KMS-11 (cell line): ENCODE data around the gene SLC25A39.
A peak's percentile ranks its signal among the peaks of the same experiment; 100 is the strongest.

Experiments used
- H2AFZ ChIP-seq: fragments of 200-600 bp; sonication (generic); 2 replicates; pipeline ENCODE4 v1.6.1; 2016; ENCODE audit warnings: antibody characterized with exemption, mixed run types, low read depth
- H3K27ac ChIP-seq: fragments of 200-600 bp; sonication (generic); 2 replicates; pipeline ENCODE4 v1.6.1; 2016; ENCODE audit warnings: mild to moderate bottlenecking, mixed run types
- H3K27me3 ChIP-seq: fragments of 200-600 bp; sonication (generic); 2 replicates; pipeline ENCODE4 v1.6.1; 2017; ENCODE audit warnings: mild to moderate bottlenecking, low read depth, mixed run types, moderate library complexity; ENCODE audit not compliant: insufficient read depth
- H3K36me3 ChIP-seq: fragments of 200-600 bp; sonication (generic); 2 replicates; pipeline ENCODE4 v1.6.1; 2017; ENCODE audit warnings: mild to moderate bottlenecking, mixed run types; ENCODE audit not compliant: insufficient read depth
- H3K4me1 ChIP-seq: fragments of 200-600 bp; sonication (generic); 2 replicates; pipeline ENCODE4 v1.6.1; 2016; ENCODE audit warnings: mild to moderate bottlenecking, low read depth, mixed run types; ENCODE audit not compliant: poor library complexity, severe bottlenecking
- H3K4me2 ChIP-seq: fragments of 200-600 bp; sonication (generic); 2 replicates; pipeline ENCODE4 v1.7.0; 2016; ENCODE audit warnings: mild to moderate bottlenecking, mixed run types
- H3K4me3 ChIP-seq: fragments of 200-600 bp; sonication (generic); IDR thresholded peaks from 2 replicates; pipeline ENCODE4 v1.6.1; 2017; ENCODE audit warnings: low read depth, low read length, mixed read lengths; ENCODE audit not compliant: insufficient read depth
- H3K79me2 ChIP-seq: fragments of 200-600 bp; sonication (generic); 2 replicates; pipeline ENCODE4 v1.6.1; 2016; ENCODE audit warnings: low read depth, mixed run types; ENCODE audit not compliant: insufficient read depth
- H3K9ac ChIP-seq: fragments of 200-600 bp; sonication (generic); 2 replicates; pipeline ENCODE4 v1.6.1; 2016; ENCODE audit warnings: mild to moderate bottlenecking, mixed run types
- H4K20me1 ChIP-seq: fragments of 200-600 bp; sonication (generic); 2 replicates; pipeline ENCODE4 v1.6.1; 2016; ENCODE audit warnings: mild to moderate bottlenecking, mixed run types; ENCODE audit not compliant: insufficient read depth
- TF ChIP-seq, protein P1 (sequence below): fragments of 200-600 bp; sonication (generic); conservative IDR thresholded peaks from 2 replicates; pipeline ENCODE4 v1.6.1; 2017; ENCODE audit warnings: low read depth, mild to moderate bottlenecking, antibody characterized with exemption, low read length, moderate library complexity, mixed read lengths

Gene SLC25A39

DNA sequence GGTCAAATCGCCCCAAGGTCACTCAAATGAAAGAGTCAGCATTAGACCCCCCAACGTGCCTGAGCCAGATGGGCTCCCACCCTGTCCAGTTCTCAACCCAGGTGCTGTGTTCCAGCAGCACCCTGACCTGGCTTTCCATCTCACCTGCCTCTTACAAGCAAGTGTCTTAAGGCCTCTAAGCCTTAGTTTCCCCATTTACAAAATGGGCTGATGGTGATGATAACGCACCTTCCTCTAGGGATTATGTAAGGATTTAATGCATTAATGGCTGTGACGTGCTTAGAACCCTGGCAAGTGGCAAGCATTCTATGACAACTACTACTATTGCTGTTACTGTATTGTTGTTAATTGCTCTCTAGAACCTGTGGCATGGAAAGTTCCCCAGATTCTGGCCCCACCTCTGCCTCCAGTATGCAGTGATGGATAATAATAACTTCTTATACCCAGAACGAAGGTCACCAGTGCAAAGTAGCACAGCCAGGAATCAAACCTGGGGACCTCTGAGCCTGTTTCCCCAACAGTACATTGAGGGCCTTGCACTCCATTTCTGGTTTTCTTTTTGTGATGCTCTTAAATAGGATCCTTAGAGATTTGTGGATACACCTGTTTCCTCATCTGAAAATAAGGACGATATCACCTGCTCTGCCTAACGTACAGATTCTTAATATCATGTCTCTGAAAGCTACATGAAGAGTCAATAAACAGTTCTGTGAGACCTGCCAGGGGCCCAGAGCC, 3.3 kb upstream of the SLC25A39 start:
- no peaks in the 10 kb centered on the region for H3K36me3 ChIP-seq
- H3K9ac ChIP-seq = no peak overlapping the region
- TF ChIP-seq, protein P1, sequence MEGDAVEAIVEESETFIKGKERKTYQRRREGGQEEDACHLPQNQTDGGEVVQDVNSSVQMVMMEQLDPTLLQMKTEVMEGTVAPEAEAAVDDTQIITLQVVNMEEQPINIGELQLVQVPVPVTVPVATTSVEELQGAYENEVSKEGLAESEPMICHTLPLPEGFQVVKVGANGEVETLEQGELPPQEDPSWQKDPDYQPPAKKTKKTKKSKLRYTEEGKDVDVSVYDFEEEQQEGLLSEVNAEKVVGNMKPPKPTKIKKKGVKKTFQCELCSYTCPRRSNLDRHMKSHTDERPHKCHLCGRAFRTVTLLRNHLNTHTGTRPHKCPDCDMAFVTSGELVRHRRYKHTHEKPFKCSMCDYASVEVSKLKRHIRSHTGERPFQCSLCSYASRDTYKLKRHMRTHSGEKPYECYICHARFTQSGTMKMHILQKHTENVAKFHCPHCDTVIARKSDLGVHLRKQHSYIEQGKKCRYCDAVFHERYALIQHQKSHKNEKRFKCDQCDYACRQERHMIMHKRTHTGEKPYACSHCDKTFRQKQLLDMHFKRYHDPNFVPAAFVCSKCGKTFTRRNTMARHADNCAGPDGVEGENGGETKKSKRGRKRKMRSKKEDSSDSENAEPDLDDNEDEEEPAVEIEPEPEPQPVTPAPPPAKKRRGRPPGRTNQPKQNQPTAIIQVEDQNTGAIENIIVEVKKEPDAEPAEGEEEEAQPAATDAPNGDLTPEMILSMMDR = no peak
- no peak overlapping the region for H3K4me2 ChIP-seq
- H3K27me3 ChIP-seq = no peaks in the 10 kb centered on the region
- no peak overlapping the region for H2AFZ ChIP-seq
- no peak overlapping the region for H3K4me3 ChIP-seq
- no peaks in the 10 kb centered on the region for H4K20me1 ChIP-seq
- H3K27ac ChIP-seq = no peak overlapping the region
- peaks cover 30% of the 10 kb centered on the region for H3K4me1 ChIP-seq
- H3K79me2 ChIP-seq = peaks cover 15% of the 10 kb centered on the region

DNA sequence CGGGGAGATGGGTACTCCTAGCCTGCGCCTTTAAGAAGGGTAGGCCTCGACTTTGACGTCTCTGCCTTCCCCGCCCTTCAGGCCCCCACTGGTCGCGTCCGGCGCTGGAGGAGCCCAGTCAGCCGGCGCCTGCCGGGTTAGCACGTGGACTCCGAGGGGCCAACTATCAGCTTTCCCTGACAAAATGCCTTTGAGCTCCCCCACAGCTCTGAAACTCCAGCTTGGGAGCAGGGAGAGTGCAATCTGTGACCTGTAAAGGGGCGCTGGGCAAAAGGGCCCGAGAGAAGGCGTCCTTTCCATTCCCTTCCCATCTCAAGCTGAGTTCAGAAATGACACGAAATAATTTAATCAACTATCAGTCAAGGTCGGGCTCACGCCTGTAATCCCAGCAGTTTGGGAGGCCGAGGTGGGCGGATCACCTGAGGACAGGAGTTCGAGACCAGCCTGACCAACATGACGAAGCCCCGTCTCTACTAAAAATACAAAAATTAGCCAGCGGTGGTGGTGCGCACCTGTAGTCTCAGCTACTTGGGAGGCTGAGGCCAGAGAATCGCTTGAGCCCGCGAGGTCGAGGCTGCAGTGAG, 2.3 kb upstream of the SLC25A39 start:
- no peak overlapping the region for H3K4me3 ChIP-seq
- H4K20me1 ChIP-seq = no peaks in the 10 kb centered on the region
- peaks cover 19% of the 10 kb centered on the region for H3K79me2 ChIP-seq
- no peaks in the 10 kb centered on the region for H3K27me3 ChIP-seq
- peak overlapping the region; percentile 7; the same call in 1 of the 2 replicates for H2AFZ ChIP-seq
- peak overlapping the region; percentile 36; the same call in 1 of the 2 replicates for H3K4me2 ChIP-seq
- TF ChIP-seq, protein P1 = no peak
- peaks cover 30% of the 10 kb centered on the region for H3K4me1 ChIP-seq
- H3K9ac ChIP-seq = peak overlapping the region; percentile 37; the same call in 1 of the 2 replicates
- H3K27ac ChIP-seq = peak overlapping the region; percentile 45; the same call in 1 of the 2 replicates
- H3K36me3 ChIP-seq = peaks cover 4% of the 10 kb centered on the region; the same call in 1 of the 2 replicates

DNA sequence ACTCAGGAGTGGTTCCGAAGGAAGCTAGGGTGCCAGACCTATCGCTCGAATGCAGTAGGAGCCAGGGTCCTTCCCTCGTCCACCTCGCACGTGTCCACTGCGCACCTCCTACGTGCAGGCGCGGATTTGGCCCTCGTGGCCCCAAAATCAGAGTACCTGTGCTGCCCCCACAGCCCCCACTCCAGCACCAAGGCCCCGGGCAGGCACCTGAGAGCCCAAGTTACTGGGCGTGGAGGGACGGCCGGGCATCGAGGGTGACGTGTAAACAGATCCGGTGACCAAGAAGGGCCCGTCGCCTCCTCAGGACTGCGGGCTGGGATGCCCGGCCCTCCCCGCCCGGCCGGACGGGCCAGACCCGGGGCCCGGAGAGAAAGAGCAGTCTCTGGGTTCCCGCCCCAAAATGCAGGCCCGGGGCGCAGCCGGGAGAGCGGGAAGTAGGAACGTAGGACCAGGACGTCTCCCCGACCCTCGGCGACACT, 492 bp downstream of the SLC25A39 start:
- Histone ChIP-seq H4K20me1 (no peaks in the 10 kb centered on the region), H2AFZ (peak overlapping the region; percentile 75), H3K4me3 (no peak overlapping the region), H3K36me3 (peaks cover 4% of the 10 kb centered on the region; the same call in 1 of the 2 replicates), H3K27me3 (no peaks in the 10 kb centered on the region), H3K79me2 (peaks cover 19% of the 10 kb centered on the region), H3K4me2 (peak overlapping the region; percentile 95), H3K9ac (peak overlapping the region; percentile 85), H3K4me1 (peaks cover 19% of the 10 kb centered on the region), H3K27ac (peak overlapping the region; percentile 27)
- TF ChIP-seq, protein P1 = no peak

DNA sequence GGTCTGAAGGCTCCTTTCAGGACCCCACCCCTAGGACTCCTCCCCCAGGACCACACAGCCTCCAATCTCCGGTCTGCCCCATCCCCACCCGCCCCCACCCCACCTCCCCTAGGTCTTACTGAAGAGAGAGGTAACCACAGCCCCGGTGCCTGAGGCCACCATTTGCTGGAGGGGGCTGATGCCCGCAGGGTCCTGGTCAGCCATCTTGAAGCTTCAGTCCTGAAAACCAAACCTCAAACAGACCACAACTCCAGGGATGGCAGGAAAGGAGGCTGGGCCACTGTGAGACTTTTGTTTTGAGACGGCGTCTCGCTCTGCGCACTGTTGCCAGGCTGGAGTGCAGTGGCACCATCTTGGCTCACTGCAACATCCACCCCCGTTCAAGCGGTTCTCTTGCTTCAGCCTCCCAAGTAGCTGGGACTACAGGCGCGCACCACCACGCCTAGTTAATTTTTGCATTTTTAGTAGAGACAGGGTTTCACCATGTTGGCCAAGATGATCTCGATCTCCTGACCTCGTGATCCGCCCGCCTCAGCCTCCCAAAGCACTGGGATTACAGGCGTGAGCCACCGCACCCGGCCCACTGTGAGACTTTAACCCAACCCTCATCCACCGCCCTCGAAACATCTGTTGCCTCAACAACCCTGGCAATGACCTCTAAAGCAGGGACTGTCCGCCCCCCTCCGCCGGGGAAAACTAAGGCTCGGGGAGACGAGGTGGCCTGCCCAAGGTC, 1.1 kb downstream of the SLC25A39 start:
- H3K9ac ChIP-seq = peak overlapping the region; percentile 85
- H3K79me2 ChIP-seq = peaks cover 19% of the 10 kb centered on the region
- H3K27ac ChIP-seq = no peak overlapping the region; the same call in 1 of the 2 replicates
- H2AFZ ChIP-seq = no peak overlapping the region
- peak overlapping the region; percentile 95 for H3K4me2 ChIP-seq
- peaks cover 17% of the 10 kb centered on the region for H3K4me1 ChIP-seq
- H3K27me3 ChIP-seq = no peaks in the 10 kb centered on the region
- no peak overlapping the region for H3K4me3 ChIP-seq
- no peaks in the 10 kb centered on the region for H4K20me1 ChIP-seq
- peaks cover 4% of the 10 kb centered on the region; the same call in 1 of the 2 replicates for H3K36me3 ChIP-seq
- TF ChIP-seq, protein P1 = no peak
